ENCODE results near the gene RETNLB. TPM values are rescaled to one million over a fixed set of nuclear protein-coding genes. Genes with fewer than 3 reads are reported as not detected.

Gene RETNLB, protein sequence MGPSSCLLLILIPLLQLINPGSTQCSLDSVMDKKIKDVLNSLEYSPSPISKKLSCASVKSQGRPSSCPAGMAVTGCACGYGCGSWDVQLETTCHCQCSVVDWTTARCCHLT
- not detected for polyA plus RNA-seq (2012; ENCODE audit: insufficient read depth, insufficient read length, low read depth)

DNA sequence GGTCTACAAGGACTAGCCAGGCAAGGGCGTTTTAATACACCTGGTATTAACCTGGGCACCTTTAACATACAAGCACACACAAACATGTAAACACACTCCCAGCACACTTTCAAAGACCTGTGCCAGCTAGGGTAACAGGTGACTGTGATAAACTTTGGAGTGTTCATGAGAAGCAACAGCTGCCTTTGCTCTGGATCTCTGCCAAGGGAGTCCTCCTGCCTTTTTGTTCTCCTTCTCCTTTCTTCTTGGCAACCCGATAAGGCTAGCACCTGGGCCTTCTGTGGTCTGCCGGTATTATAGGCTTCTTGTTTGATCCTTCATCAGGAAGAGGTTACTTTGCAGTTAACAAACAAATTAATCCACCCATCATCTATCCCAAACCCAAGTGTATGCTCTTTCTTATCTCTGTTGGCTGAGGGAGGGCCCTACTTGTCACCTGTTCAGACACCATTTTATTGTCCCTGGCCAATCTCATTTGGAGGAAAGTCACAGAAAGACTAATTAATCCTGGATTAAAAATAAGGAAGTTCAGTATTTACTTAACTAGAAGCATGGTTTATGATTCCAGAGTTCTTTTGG lies at the start of gene RETNLB:
RETNLB (minus strand) TSS at position 7 of the 579 bp plus-strand sequence. CDS start 225 bp downstream, outside the sequence.
- DNase-seq: no peak
- Histone ChIP-seq H3K9me3 (no peaks in the 10 kb centered on the region), H3K27me3 (no peaks in the 10 kb centered on the region), H3K4me1 (no peaks in the 10 kb centered on the region), H3K36me3 (no peaks in the 10 kb centered on the region), H3K4me3 (ENCODE audit: low read depth, low read length) (no peak within 1 kb of the TSS)
- TF ChIP-seq, protein P1, sequence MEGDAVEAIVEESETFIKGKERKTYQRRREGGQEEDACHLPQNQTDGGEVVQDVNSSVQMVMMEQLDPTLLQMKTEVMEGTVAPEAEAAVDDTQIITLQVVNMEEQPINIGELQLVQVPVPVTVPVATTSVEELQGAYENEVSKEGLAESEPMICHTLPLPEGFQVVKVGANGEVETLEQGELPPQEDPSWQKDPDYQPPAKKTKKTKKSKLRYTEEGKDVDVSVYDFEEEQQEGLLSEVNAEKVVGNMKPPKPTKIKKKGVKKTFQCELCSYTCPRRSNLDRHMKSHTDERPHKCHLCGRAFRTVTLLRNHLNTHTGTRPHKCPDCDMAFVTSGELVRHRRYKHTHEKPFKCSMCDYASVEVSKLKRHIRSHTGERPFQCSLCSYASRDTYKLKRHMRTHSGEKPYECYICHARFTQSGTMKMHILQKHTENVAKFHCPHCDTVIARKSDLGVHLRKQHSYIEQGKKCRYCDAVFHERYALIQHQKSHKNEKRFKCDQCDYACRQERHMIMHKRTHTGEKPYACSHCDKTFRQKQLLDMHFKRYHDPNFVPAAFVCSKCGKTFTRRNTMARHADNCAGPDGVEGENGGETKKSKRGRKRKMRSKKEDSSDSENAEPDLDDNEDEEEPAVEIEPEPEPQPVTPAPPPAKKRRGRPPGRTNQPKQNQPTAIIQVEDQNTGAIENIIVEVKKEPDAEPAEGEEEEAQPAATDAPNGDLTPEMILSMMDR (IDR thresholded peaks at IDR 0.05; ENCODE audit: low read depth, low read length): no peak

DNA sequence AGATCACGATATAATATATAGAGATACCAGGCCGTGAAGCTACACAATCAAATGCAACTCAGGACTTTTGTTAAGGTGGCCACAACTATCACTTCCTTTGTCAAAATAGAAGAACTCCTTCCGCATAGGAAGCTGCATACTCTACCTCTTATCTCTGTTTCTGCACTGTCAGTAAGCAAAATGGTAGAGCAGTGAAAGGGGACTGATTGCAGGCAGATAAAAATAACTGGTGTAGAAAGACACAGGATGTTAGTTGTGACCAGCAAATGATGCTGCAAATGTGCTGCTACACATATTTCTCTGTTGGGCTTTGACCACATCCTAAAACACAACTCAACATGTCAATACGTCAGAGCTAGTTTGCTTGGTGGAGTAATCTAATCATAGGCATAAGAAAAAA lies 49.1 kb upstream of the RETNLB start:
- no peak for DNase-seq
- H3K4me3 ChIP-seq (ENCODE audit: low read depth, low read length): no peak overlapping the region
- TF ChIP-seq, protein P1 (IDR thresholded peaks at IDR 0.05; ENCODE audit: low read depth, low read length): no peak
- H3K27me3 ChIP-seq: peaks cover 9% of the 10 kb centered on the region
- H3K4me1 ChIP-seq: no peaks in the 10 kb centered on the region
- no peaks in the 10 kb centered on the region for H3K36me3 ChIP-seq
- H3K9me3 ChIP-seq: no peaks in the 10 kb centered on the region

DNA sequence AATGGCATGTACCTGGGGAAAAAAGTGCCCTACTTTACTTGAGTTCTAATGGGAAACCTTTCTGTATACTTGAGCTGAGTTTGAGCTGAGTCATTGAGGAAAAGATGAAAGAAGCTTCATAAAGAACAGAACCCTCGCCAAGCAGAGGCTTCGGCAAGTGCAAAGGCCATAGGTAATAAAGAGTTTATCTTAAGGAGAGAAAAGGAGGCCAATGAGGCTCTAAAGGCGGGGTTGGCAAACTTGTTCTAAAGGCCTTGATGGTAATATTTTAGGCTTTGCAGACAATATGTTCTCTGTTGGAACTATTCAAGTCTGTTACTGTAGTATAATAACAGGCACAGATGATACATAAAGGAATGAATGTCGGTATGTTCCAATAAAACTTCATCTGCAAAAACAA lies 47.8 kb upstream of the RETNLB start:
- Histone ChIP-seq H3K4me1 (no peaks in the 10 kb centered on the region), H3K27me3 (peaks cover 9% of the 10 kb centered on the region), H3K4me3 (ENCODE audit: low read depth, low read length) (no peak overlapping the region), H3K36me3 (no peaks in the 10 kb centered on the region), H3K9me3 (no peaks in the 10 kb centered on the region)
- DNase-seq: no peak
- TF ChIP-seq, protein P1 (IDR thresholded peaks at IDR 0.05; ENCODE audit: low read depth, low read length): no peak

DNA sequence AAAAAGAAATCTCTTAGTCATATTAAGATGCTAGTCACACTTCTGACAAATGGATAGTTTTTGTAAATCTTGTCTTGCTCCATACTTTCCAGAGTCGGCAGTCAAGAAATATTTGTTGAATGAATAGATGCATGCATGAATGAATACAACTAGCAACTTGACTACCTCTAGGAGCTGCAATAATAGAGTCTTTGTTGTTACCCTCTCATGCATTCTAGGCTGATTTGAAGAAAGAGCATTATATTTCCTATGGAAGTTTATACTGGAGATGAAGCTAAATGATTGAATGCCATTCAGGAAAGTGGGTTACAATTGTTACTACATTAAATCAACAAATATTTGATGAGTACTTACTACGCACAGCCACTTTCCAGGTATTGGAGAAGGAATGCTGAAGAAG lies 47.2 kb upstream of the RETNLB start:
- no peaks in the 10 kb centered on the region for H3K9me3 ChIP-seq
- H3K4me1 ChIP-seq: no peaks in the 10 kb centered on the region
- DNase-seq: no peak
- H3K36me3 ChIP-seq: no peaks in the 10 kb centered on the region
- peaks cover 9% of the 10 kb centered on the region for H3K27me3 ChIP-seq
- TF ChIP-seq, protein P1 (IDR thresholded peaks at IDR 0.05; ENCODE audit: low read depth, low read length): no peak
- H3K4me3 ChIP-seq (ENCODE audit: low read depth, low read length): no peak overlapping the region

DNA sequence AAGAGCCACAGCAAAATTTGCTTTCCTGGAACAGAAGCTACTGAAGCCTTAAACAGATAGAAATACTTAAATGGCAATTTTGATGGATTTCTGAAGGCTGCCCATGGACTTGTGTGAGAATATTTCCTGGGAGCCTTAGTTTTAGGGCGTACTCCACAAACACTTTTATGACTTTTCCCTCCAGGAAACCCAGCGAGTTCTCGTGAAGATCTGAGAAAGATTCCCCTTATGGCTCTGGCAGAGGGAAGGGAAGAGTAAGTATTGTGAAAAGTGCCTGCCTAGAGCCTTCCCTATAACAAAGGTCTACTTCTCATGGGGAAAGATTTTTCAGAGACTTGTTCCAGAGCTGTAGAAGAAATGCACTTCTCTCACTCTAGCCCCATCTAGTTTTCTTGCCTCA lies 34.3 kb upstream of the RETNLB start:
- DNase-seq: no peak
- TF ChIP-seq, protein P1 (IDR thresholded peaks at IDR 0.05; ENCODE audit: low read depth, low read length): no peak
- H3K4me3 ChIP-seq (ENCODE audit: low read depth, low read length): no peak overlapping the region
- H3K36me3 ChIP-seq: no peaks in the 10 kb centered on the region
- no peaks in the 10 kb centered on the region for H3K4me1 ChIP-seq
- no peaks in the 10 kb centered on the region for H3K9me3 ChIP-seq
- H3K27me3 ChIP-seq: no peaks in the 10 kb centered on the region

DNA sequence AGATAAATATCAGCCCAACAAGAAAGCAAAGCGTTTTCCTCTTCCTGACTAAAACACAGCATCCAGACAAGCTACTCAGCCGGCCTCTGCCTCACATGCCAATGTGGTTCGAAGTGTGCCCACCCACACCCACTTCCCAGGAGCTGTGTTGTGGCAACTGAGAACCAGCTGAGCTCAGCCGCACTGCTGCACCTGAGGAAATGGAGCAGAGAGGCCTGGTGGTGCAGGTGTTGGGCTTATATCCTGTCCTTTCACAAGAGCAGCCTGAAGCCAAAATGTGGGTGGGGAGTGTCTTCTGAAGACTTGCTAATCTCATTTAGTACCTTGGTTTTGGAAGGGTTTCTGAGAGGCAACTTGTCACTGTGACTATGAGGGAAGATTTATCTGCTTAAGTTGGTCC lies 23.0 kb upstream of the RETNLB start:
- Histone ChIP-seq H3K9me3 (no peaks in the 10 kb centered on the region), H3K27me3 (peaks cover 7% of the 10 kb centered on the region; the same call in 1 of the 2 replicates), H3K4me3 (ENCODE audit: low read depth, low read length) (no peak overlapping the region), H3K36me3 (no peaks in the 10 kb centered on the region), H3K4me1 (no peaks in the 10 kb centered on the region)
- TF ChIP-seq, protein P1 (IDR thresholded peaks at IDR 0.05; ENCODE audit: low read depth, low read length): no peak
- DNase-seq: no peak
